GM20431 (cell line): Measurements from ENCODE around the gene C1QL2.

Experiments used
- in situ Hi-C: fragments of 300-500 bp; cut with MseI, MboI; formaldehyde crosslinking; loops from one replicate; pipeline ENCODE4 v1.15.0; 2020; ENCODE audit warnings: low sequenced_read_pairs; ENCODE audit not compliant: unreplicated experiment

The C1QL2 gene

GRCh38 chr2:119158563-119159347 is at the start of gene C1QL2:
Gene C1QL2 (minus strand): TSS chr2:119158751. CDS start chr2:119158269, 482 bp downstream.
- in situ Hi-C loops = no loop called here

GRCh38 chr2:119207447-119207846 is 48.9 kb upstream of the C1QL2 start:
- in situ Hi-C loops = no loop called here

- in situ Hi-C loops = no loop called here
These were observed 47.6 kb upstream of the C1QL2 start for GRCh38 chr2:119206201-119206600.

GRCh38 chr2:119205001-119205706 is 46.6 kb upstream of the C1QL2 start:
- in situ Hi-C loops = no loop called here

GRCh38 chr2:119204525-119204924 is 46.0 kb upstream of the C1QL2 start:
- in situ Hi-C loops = no loop called here

GRCh38 chr2:119202610-119203310 is 44.2 kb upstream of the C1QL2 start:
- in situ Hi-C loops = no loop called here

GRCh38 chr2:119201815-119202214 is 43.3 kb upstream of the C1QL2 start:
- in situ Hi-C loops = no loop called here

- in situ Hi-C loops = loop anchor here (25.0 kb wide), 1 partner anchor 311 kb away; no protein-coding TSS in a partner anchor
These were observed 39.8 kb upstream of the C1QL2 start for GRCh38 chr2:119198240-119198840.

GRCh38 chr2:119197529-119198239 is 39.1 kb upstream of the C1QL2 start:
- in situ Hi-C loops = loop anchor here (25.0 kb wide), 1 partner anchor 310 kb away; no protein-coding TSS in a partner anchor

- in situ Hi-C loops = loop anchor here (25.0 kb wide), 1 partner anchor 310 kb away; no protein-coding TSS in a partner anchor
These were observed 38.5 kb upstream of the C1QL2 start for GRCh38 chr2:119197126-119197405.

- in situ Hi-C loops = loop anchor here (25.0 kb wide), 1 partner anchor 309 kb away; no protein-coding TSS in a partner anchor
These were observed 38.0 kb upstream of the C1QL2 start for GRCh38 chr2:119196301-119197125.

GRCh38 chr2:119195887-119196286 is 37.3 kb upstream of the C1QL2 start:
- in situ Hi-C loops = loop anchor here (25.0 kb wide), 1 partner anchor 309 kb away; no protein-coding TSS in a partner anchor

GRCh38 chr2:119195001-119195400 is 36.5 kb upstream of the C1QL2 start:
- in situ Hi-C loops = loop anchor here (25.0 kb wide), 1 partner anchor 308 kb away; no protein-coding TSS in a partner anchor

GRCh38 chr2:119192893-119193292 is 34.3 kb upstream of the C1QL2 start:
- in situ Hi-C loops = loop anchor here (25.0 kb wide), 1 partner anchor 306 kb away; no protein-coding TSS in a partner anchor

GRCh38 chr2:119190321-119191111 is 32.0 kb upstream of the C1QL2 start:
- in situ Hi-C loops = loop anchor here (25.0 kb wide), 1 partner anchor 303 kb away; no protein-coding TSS in a partner anchor

GRCh38 chr2:119184512-119184911 is 26.0 kb upstream of the C1QL2 start:
- in situ Hi-C loops = loop anchor here (25.0 kb wide), 1 partner anchor 297 kb away; no protein-coding TSS in a partner anchor

- in situ Hi-C loops = loop anchor here (25.0 kb wide), 1 partner anchor 295 kb away; no protein-coding TSS in a partner anchor
These were observed 23.4 kb upstream of the C1QL2 start for GRCh38 chr2:119181791-119182445.
